Heart left ventricle (tissue), 16 donors: Measurements from ENCODE around the gene ANKRD13C. TPM values are rescaled to one million over a fixed set of nuclear protein-coding genes. Genes with fewer than 3 reads are reported as not detected.
"Not testable (repeated sequence)": the region's sequence is repeated elsewhere in the genome, so short reads cannot be mapped to it uniquely, and the experiment has no call there.

ENCODE experiments used
- ATAC-seq, 4 donors: fragments of 200-7000 bp; cut with Tn5 transposase; one replicate each; pipeline ENCODE4 v1.9.1; 2020 to 2022; ENCODE audit warnings: moderate library complexity in 4 of 4, mild to moderate bottlenecking in 3 of 4, moderate number of reproducible peaks in 1 of 4
- DNase-seq, 5 donors: peaks; one replicate each; pipeline ENCODE4 v3.0.0-alpha.2; 2020
- H3K27ac ChIP-seq, 12 donors: fragments of 200-600 bp; sonication (generic) in 4 of 12; one replicate each; pipeline versions ENCODE4 v1.5.0 to v1.8.0; 2016 to 2022; ENCODE audit warnings: mild to moderate bottlenecking in 2 of 12
- H3K27me3 ChIP-seq, 9 donors: fragments of 200-600 bp; sonication (generic) in 2 of 9; one replicate each; pipeline versions ENCODE4 v1.5.1 to v1.8.0; 2016 to 2022; ENCODE audit warnings: mild to moderate bottlenecking in 3 of 9
- H3K36me3 ChIP-seq, 9 donors: fragments of 200-600 bp; sonication (generic) in 2 of 9; one replicate each; pipeline versions ENCODE4 v1.5.0 to v1.8.0; 2018 to 2022; ENCODE audit warnings: mild to moderate bottlenecking in 2 of 9
- H3K4me1 ChIP-seq, 12 donors: fragments of 200-600 bp; sonication (generic) in 4 of 12; one replicate each; pipeline versions ENCODE4 v1.5.0 to v1.8.0; 2016 to 2022; ENCODE audit warnings: mild to moderate bottlenecking in 3 of 12
- H3K4me3 ChIP-seq, 12 donors: fragments of 200-600 bp; sonication (generic) in 4 of 12; one replicate each; pipeline versions ENCODE4 v1.5.0 to v1.8.0; 2017 to 2022; ENCODE audit warnings: mild to moderate bottlenecking in 9 of 12, moderate library complexity in 4 of 12
- H3K9me3 ChIP-seq, 12 donors: fragments of 200-600 bp; sonication (generic) in 4 of 12; one replicate each; pipeline versions ENCODE4 v1.5.0 to v1.8.0; 2016 to 2022; ENCODE audit warnings: mild to moderate bottlenecking in 1 of 12
- CTCF ChIP-seq, 12 donors: fragments of 200-600 bp; sonication (generic) in 4 of 12; IDR thresholded peaks; one replicate each; pipeline versions ENCODE4 v1.5.0 to v1.8.0; 2018 to 2022; ENCODE audit warnings: antibody characterized with exemption in 12 of 12, mild to moderate bottlenecking in 5 of 12
- POLR2A ChIP-seq, 2 donors: fragments of 450-650 bp; IDR thresholded peaks; one replicate each; pipeline ENCODE4 v1.6.1; 2017; ENCODE audit warnings: antibody characterized with exemption in 2 of 2, mild to moderate bottlenecking in 2 of 2, moderate library complexity in 2 of 2
- WGBS, 4 donors: extraction: QIAGEN DNeasy Blood & Tissue Kit in 2 of 4; methylation state at CpG; one replicate each; pipeline versions ENCODE4 v1.1.5 to v1.1.7; 2013 to 2018; 5-methylcytosine and 5-hydroxymethylcytosine counted together
- intact Hi-C, 10 donors: fragments of 100-400 bp; cut with DNase I; formaldehyde crosslinking; loops; one replicate each; pipeline versions ENCODE4 v1.11.1 to v1.14.2; 2022
- polyA plus RNA-seq, 2 donors: library from polyadenylated mRNA; stranded (reverse); fragments of 200-250 nt; gene quantifications; one replicate each; pipeline ENCODE4 v1.2.3, GENCODE V29; 2013
- total RNA-seq, 9 donors: library from RNA; depleted of rRNA in 2 of 9; stranded (reverse); fragments of >200 nt in 2 of 9; fragmentation: NEBNext Ultra II Directional in 3 of 9; extraction: Animal tissue kit (Norgen Biotek cat#: 25700) in 3 of 9; gene quantifications; one replicate each; pipeline versions ENCODE4 v1.1.0 to v1.2.4, GENCODE V29; 2016 to 2023
- donor health status: ischemic (EF 13 %, LVEDD 7.1; RV severe dilation, severe dysfunction).
- donor health status: healthy with polysubstance abuse.
- donor health status: DM: no; HTN: yes; CAD: no.
- donor health status: DM: no; HTN: no; CAD: no.
- donor health status: ischemic (EF 25% LVEDD 6.9; RV normal size, moderate dysfunction).
- donor health status: ischemic (EF 25% LVEDD 5.7; RV mildly dilated, moderate dysfunction).
- donor health status: healthy.
- donor health status: DM: yes; HTN: yes; CAD: no.
- donor health status: ischemic (EF 35%, LVEDD 5.7; RV mildly dilated, moderate dysfunction).
- donor health status: nonischemic (EF 11% LVEDD 7.7; RV severe dilation, severe dysfunction).
- donor health status: DM: yes; HTN: yes; CAD: no.
- donor health status: PGD.
- donor health status: ischemic (EF 29% LVEDD 5.4; RV normal size, mild dysfunction).
- donor health status: nonischemic (EF 23%, LVEDD 6.1; RV moderate dilation, normal function).

ANKRD13C gene
- total and polyA plus RNA-seq, 11 donors = 4.0 to 14.8 (median 10.5) TPM

- H3K4me3 ChIP-seq = no peak overlapping the region
- no peak for TF ChIP-seq CTCF (IDR thresholded peaks at IDR 0.05)
- TF ChIP-seq POLR2A (IDR thresholded peaks at IDR 0.05) = no peak
- ATAC-seq (no peak), DNase-seq (no peak)
- no peaks in the 10 kb centered on the region for H3K4me1 ChIP-seq
- H3K9me3 ChIP-seq = no peaks in the 10 kb centered on the region
- intact Hi-C loops = no loop called here
- no peak overlapping the region for H3K27ac ChIP-seq
- no peaks in the 10 kb centered on the region for H3K36me3 ChIP-seq
- WGBS, 4 donors = 77 to 84% (median 81%) methylated on average over 3 of the region's 3 CpGs
- H3K27me3 ChIP-seq = no peaks in the 10 kb centered on the region
Measured at GRCh38 chr1:70383483-70383882, 29.0 kb upstream of the ANKRD13C start.

GRCh38 chr1:70382682-70383081 lies 28.2 kb upstream of the ANKRD13C start:
- ATAC-seq = no peak
- Histone ChIP-seq H3K4me1 (no peaks in the 10 kb centered on the region), H3K4me3 (no peak overlapping the region), H3K9me3 (no peaks in the 10 kb centered on the region), H3K36me3 (no peaks in the 10 kb centered on the region), H3K27ac (no peak overlapping the region), H3K27me3 (no peaks in the 10 kb centered on the region)
- intact Hi-C loops = no loop called here
- TF ChIP-seq POLR2A (IDR thresholded peaks at IDR 0.05) = no peak
- TF ChIP-seq CTCF (IDR thresholded peaks at IDR 0.05) = no peak
- DNase-seq = no peak

GRCh38 chr1:70376196-70376595 lies 21.7 kb upstream of the ANKRD13C start:
- Histone ChIP-seq H3K27me3 (no peaks in the 10 kb centered on the region), H3K9me3 (no peaks in the 10 kb centered on the region), H3K4me3 (no peak overlapping the region), H3K27ac (no peak overlapping the region), H3K4me1 (no peaks in the 10 kb centered on the region), H3K36me3 (peaks cover 0 to 9% (median 0%) of the 10 kb centered on the region in 9 donors)
- ATAC-seq (no peak), DNase-seq (no peak)
- intact Hi-C loops = no loop called here
- TF ChIP-seq CTCF (IDR thresholded peaks at IDR 0.05) (no peak), POLR2A (IDR thresholded peaks at IDR 0.05) (no peak)
- WGBS, 4 donors = 73 to 88% (median 86%) methylated on average over 6 of the region's 6 CpGs

GRCh38 chr1:70373580-70373979 lies 19.1 kb upstream of the ANKRD13C start:
- WGBS, 4 donors = 70 to 78% (median 72%) methylated on average over 2 of the region's 2 CpGs
- DNase-seq, H3K36me3 ChIP-seq, H3K9me3 ChIP-seq, H3K27me3 ChIP-seq, ATAC-seq, H3K4me3 ChIP-seq, H3K27ac ChIP-seq, H3K4me1 ChIP-seq, intact Hi-C loops: not testable (repeated sequence)

- no peak overlapping the region for H3K27ac ChIP-seq
- 95 to 96% (median 96%) methylated on average over 4 of the region's 4 CpGs for WGBS, 4 donors
- intact Hi-C loops = no loop called here
- H3K27me3 ChIP-seq = no peaks in the 10 kb centered on the region
- no peaks in the 10 kb centered on the region for H3K9me3 ChIP-seq
- H3K4me1 ChIP-seq = no peaks in the 10 kb centered on the region
- no peak for ATAC-seq
- TF ChIP-seq POLR2A (IDR thresholded peaks at IDR 0.05) (no peak), CTCF (IDR thresholded peaks at IDR 0.05) (no peak)
- H3K36me3 ChIP-seq = peaks cover 0 to 20% (median 5%) of the 10 kb centered on the region in 9 donors
- DNase-seq = no peak
- H3K4me3 ChIP-seq = no peak overlapping the region
Measured at GRCh38 chr1:70372426-70372825, 17.9 kb upstream of the ANKRD13C start.

- intact Hi-C loops, H3K4me1 ChIP-seq, DNase-seq, H3K27ac ChIP-seq, ATAC-seq, H3K4me3 ChIP-seq, H3K27me3 ChIP-seq, H3K9me3 ChIP-seq: not testable (repeated sequence)
- H3K36me3 ChIP-seq = peaks cover 0 to 21% (median 5%) of the 10 kb centered on the region in 9 donors
- 68 to 83% (median 73%) methylated on average over 3 of the region's 3 CpGs for WGBS, 4 donors
Measured at GRCh38 chr1:70371586-70371985, 17.1 kb upstream of the ANKRD13C start.

GRCh38 chr1:70367397-70367796 lies 12.9 kb upstream of the ANKRD13C start:
- WGBS, 4 donors = 81 to 90% (median 87%) methylated on average over 5 of the region's 5 CpGs
- not testable (repeated sequence) for H3K27me3 ChIP-seq

GRCh38 chr1:70366997-70367396 lies 12.5 kb upstream of the ANKRD13C start:
- H3K9me3 ChIP-seq, DNase-seq, H3K4me1 ChIP-seq, H3K27ac ChIP-seq, H3K27me3 ChIP-seq, intact Hi-C loops, ATAC-seq, H3K4me3 ChIP-seq: not testable (repeated sequence)
- H3K36me3 ChIP-seq = peaks cover 0 to 17% (median 5%) of the 10 kb centered on the region in 9 donors
- whole genome bisulfite sequencing, 4 donors = 78 to 95% (median 92%) methylated on average over 3 of the region's 3 CpGs

More at GRCh38 chr1:70367397-70367796, 12.9 kb upstream of the ANKRD13C start:
- H3K9me3 ChIP-seq, H3K27ac ChIP-seq, H3K4me3 ChIP-seq, DNase-seq, H3K4me1 ChIP-seq, intact Hi-C loops, ATAC-seq: not testable (repeated sequence)
- H3K36me3 ChIP-seq = peaks cover 0 to 21% (median 5%) of the 10 kb centered on the region in 9 donors
